Fibroblast of mammary gland (primary cell): ENCODE results near the gene GALNT17.

Experiments used
- DNase-seq: peaks from one replicate; pipeline ENCODE4 v3.0.0-alpha.2; 2010; ENCODE audit warnings: low read depth
- H3K4me3 ChIP-seq: 2 replicates; pipeline ENCODE4 v1.5.1; 2011; ENCODE audit warnings: low read depth, mild to moderate bottlenecking, low read length, moderate library complexity; ENCODE audit not compliant: control insufficient read depth
- CTCF ChIP-seq: conservative IDR thresholded peaks from 2 replicates; pipeline ENCODE4 v1.5.1; 2011; ENCODE audit warnings: low read depth, low read length, inconsistent platforms; ENCODE audit not compliant: control insufficient read depth, insufficient read depth

The GALNT17 gene

GRCh38 chr7:71155236-71155635 lies 23.3 kb downstream of the GALNT17 start:
- H3K4me3 ChIP-seq, result no peak overlapping the region
- DNase-seq, result no peak
- TF ChIP-seq CTCF, result no peak

GRCh38 chr7:71157757-71158156 lies 25.8 kb downstream of the GALNT17 start:
- DNase-seq, result no peak
- H3K4me3 ChIP-seq, result no peak overlapping the region
- no peak for TF ChIP-seq CTCF

- no peak for DNase-seq
- no peak overlapping the region for H3K4me3 ChIP-seq
- TF ChIP-seq CTCF, result no peak
Observed at GRCh38 chr7:71165708-71166107, 33.8 kb downstream of the GALNT17 start.

GRCh38 chr7:71171476-71171875 lies 39.5 kb downstream of the GALNT17 start:
- no peak for TF ChIP-seq CTCF
- no peak for DNase-seq
- H3K4me3 ChIP-seq, result no peak overlapping the region

GRCh38 chr7:71173955-71174354 lies 42.0 kb downstream of the GALNT17 start:
- peak; percentile 1 for DNase-seq
- no peak for TF ChIP-seq CTCF
- H3K4me3 ChIP-seq, result no peak overlapping the region

- DNase-seq, result no peak
- TF ChIP-seq CTCF, result no peak
- H3K4me3 ChIP-seq, result no peak overlapping the region
Observed at GRCh38 chr7:71182438-71182935, 50.5 kb downstream of the GALNT17 start.

GRCh38 chr7:71184136-71184535 lies 52.2 kb downstream of the GALNT17 start:
- DNase-seq, result no peak
- no peak for TF ChIP-seq CTCF
- no peak overlapping the region for H3K4me3 ChIP-seq
